ENCODE results near the gene ADAMTSL3. TPM values are rescaled to one million over a fixed set of nuclear protein-coding genes. Genes with fewer than 3 reads are reported as not detected.

Gene ADAMTSL3
- total RNA-seq, 2 donors from 2014 or later, result not detected

DNA sequence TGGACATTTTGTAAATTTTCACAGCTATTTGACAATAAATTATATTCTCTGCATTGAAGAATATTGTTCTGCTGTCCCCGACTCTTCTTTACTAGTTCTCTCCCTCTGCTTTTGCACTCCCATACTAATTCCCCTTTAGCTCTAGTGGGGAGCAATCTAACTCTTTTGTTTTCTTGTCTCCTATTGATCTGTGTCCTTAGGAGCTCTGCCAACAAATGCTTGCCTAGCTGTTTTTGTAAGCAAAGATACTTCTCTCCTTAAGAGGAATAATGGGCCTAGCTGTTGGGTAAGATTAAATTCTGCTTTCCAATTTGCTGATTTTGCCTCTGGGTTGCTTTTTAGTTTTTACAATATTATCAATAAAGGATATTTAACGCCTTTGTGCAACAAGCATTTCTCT is 17.7 kb downstream of the ADAMTSL3 start:
- DNase-seq (ENCODE audit: low spot score), result no peak
- Mint-ChIP-seq H3K4me1 (ENCODE audit: low read depth in 2 of 2) (peaks cover 0 to 5% of the 10 kb centered on the region in 2 donors), H3K4me3 (no peak overlapping the region), H3K9me3 (no peaks in the 10 kb centered on the region), H3K27ac (no peak overlapping the region), H3K36me3 (peaks cover 6% of the 10 kb centered on the region), H3K27me3 (no peaks in the 10 kb centered on the region)
- ATAC-seq, result no peak

DNA sequence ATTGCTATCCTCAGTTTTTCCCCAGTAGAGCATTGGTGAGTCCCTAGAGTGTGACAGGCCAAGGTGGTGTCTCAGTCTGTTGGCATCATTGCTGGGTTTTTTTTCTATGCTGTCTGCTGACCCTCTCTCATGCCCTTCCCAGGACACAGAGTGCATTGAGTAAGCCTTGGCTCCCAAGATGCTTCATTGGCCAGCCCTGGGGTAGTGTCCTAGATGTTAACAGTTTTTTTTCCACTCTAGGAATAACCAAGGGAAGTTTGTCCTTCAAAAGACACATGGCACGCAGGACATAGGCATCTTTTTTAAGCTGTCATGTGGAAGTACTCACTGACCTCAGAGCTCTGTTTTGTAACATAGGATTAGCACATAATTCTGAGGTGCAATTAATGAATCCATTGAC is 19.5 kb downstream of the ADAMTSL3 start:
- H3K27me3 Mint-ChIP-seq, result no peaks in the 10 kb centered on the region
- peaks cover 4% of the 10 kb centered on the region for H3K9me3 Mint-ChIP-seq
- DNase-seq (ENCODE audit: low spot score) (no peak), ATAC-seq (no peak)
- no peak overlapping the region for H3K4me3 Mint-ChIP-seq
- H3K27ac Mint-ChIP-seq, result no peak overlapping the region
- H3K4me1 Mint-ChIP-seq (ENCODE audit: low read depth in 2 of 2), result peaks cover 0 to 5% of the 10 kb centered on the region in 2 donors
- peaks cover 6% of the 10 kb centered on the region for H3K36me3 Mint-ChIP-seq

DNA sequence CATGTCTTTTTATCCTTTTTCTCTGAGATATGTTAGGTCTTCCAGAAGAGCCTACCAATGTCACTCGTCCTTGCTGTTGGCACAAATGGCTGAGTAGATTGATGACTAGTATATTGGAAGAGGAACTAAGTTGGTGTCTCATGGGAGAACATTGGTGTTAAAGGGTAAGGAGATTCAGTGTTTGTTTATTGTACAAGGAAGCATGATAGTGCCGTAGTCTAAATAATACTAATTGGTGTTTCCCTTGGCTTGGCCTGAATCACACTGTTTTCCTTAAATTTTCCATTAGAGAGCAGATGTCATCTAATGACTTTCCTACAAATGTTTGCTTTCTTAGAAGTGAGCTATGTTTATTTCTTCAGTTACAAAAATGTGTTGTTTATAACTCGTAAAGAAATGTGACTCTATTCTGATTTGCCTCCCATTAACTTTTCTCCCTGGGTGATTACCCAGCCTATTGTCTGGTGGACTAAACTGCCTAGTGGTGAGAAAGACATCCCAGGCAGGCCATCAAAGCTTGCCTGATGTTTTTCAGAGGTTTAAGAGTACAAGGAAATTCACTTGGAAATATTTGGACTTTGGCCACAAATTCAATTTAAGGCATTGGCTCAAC is 28.7 kb downstream of the ADAMTSL3 start:
- H3K27me3 Mint-ChIP-seq, result peaks cover 9 to 38% of the 10 kb centered on the region in 2 donors
- no peaks in the 10 kb centered on the region for H3K4me1 Mint-ChIP-seq (ENCODE audit: low read depth in 2 of 2)
- no peak overlapping the region for H3K27ac Mint-ChIP-seq
- no peaks in the 10 kb centered on the region for H3K36me3 Mint-ChIP-seq
- H3K4me3 Mint-ChIP-seq, result no peak overlapping the region
- peaks cover 4% of the 10 kb centered on the region for H3K9me3 Mint-ChIP-seq
- no peak for ATAC-seq
- DNase-seq (ENCODE audit: low spot score), result no peak

DNA sequence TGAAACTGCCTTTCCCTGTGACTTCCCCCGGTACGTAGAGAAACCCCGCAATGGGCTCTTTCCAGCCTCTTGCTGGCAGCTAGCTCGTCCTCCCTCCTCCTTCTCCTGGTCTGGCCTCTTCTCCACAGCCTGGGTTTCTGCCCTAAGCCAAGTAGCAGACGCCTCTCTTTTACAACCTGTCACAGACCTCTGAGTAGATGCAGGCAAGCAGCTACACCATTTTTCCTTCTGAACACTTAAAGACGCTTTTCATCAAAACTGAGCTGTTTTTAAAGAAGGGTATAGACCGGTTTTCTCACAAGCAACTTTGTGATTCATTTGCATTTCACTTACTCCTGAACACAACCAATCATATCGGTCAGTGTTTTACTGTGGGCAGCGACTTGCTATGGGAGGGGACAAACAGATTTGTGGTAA is 32.0 kb downstream of the ADAMTSL3 start:
- H3K4me1 Mint-ChIP-seq (ENCODE audit: low read depth in 2 of 2), result no peaks in the 10 kb centered on the region
- H3K36me3 Mint-ChIP-seq, result no peaks in the 10 kb centered on the region
- no peak for DNase-seq (ENCODE audit: low spot score)
- H3K27me3 Mint-ChIP-seq, result peaks cover 15 to 48% of the 10 kb centered on the region in 2 donors
- H3K27ac Mint-ChIP-seq, result no peak overlapping the region
- peaks cover 6% of the 10 kb centered on the region for H3K9me3 Mint-ChIP-seq
- H3K4me3 Mint-ChIP-seq, result no peak overlapping the region
- no peak for ATAC-seq

DNA sequence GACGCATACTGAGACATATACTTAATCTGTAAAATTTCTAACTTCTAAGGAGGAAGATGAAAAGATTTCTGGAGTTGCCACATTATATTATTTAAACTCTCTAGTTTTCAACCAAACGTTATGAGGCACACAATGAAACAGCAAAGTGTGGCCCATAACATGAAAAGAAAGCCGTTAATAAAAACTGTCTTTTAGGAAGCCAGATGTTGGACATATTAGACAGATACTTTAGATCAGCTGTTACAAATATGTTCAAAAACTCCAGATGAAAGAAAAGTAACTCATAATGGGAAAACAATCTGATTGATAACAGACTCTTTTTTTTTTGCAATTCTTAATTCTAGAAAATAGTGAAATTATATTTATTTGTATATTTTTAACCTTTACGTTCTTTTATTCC is 34.3 kb downstream of the ADAMTSL3 start:
- Mint-ChIP-seq H3K4me1 (ENCODE audit: low read depth in 2 of 2) (no peaks in the 10 kb centered on the region), H3K4me3 (no peak overlapping the region), H3K27ac (no peak overlapping the region), H3K9me3 (peaks cover 6% of the 10 kb centered on the region), H3K36me3 (no peaks in the 10 kb centered on the region), H3K27me3 (peaks cover 17 to 45% of the 10 kb centered on the region in 2 donors)
- DNase-seq (ENCODE audit: low spot score), result no peak
- no peak for ATAC-seq

DNA sequence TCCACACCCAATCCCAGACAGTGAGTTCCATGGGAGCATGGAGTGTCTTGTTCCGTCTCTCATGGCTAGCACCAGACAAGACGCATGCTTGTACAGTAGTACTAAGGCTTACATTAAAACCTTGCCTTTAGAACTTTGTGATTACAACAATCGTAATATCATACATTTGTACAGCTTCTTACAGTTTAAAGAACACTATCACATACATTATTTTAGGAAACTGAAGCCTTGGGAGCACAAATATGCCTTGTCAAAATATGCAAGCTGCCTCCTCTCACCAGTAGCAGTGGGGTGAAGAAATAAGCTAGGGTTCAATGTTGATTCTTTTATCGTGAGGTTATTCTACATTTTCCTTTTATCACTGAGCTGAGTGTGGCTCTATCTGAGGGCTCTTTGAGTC is 36.8 kb downstream of the ADAMTSL3 start:
- Mint-ChIP-seq H3K27ac (no peak overlapping the region), H3K4me1 (ENCODE audit: low read depth in 2 of 2) (peaks cover 0 to 6% of the 10 kb centered on the region in 2 donors), H3K9me3 (peaks cover 6% of the 10 kb centered on the region), H3K36me3 (no peaks in the 10 kb centered on the region), H3K4me3 (no peak overlapping the region), H3K27me3 (peaks cover 20 to 36% of the 10 kb centered on the region in 2 donors)
- ATAC-seq (no peak), DNase-seq (ENCODE audit: low spot score) (no peak)

DNA sequence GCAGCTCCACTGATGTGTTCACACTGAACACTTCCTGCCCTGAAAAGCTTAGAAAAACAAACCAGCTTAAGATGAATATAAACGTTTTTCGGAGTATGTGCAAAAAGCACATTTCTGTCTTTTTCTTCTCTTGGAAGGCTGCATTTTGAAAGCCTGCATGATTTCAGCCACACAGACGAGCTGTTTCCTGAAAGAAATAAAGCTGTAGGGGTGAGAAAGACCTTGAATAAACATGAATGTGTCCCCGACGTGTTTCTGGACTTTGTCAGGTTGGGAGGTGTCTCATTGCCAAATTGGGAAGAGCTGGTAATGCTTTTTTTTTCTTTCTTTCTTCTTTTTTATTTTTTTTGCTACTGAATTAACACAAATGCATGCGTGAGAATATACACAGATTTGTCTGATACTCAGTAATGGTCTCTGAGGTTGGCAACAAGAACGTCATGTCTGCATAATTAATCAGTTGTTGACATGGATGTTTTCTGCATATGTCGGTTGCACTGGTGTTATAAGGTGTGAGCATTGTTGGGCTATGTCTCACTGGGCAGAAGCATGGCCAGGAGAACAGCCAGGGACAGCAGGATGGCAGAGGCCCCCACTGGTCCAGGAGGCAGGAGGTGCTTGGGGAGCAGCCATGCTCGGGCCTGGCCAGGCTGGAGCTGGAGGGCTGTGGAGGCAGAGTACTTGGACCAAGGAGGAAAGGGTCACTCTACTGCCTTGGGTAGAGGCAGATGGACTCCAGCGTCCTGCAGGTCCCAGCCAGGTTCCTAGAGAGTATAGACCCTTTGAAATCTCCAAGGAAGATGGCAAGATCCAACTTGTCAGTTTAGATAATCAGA is 39.0 kb downstream of the ADAMTSL3 start:
- peaks cover 11 to 22% of the 10 kb centered on the region in 2 donors for H3K27me3 Mint-ChIP-seq
- no peak for DNase-seq (ENCODE audit: low spot score)
- no peak overlapping the region for H3K4me3 Mint-ChIP-seq
- H3K4me1 Mint-ChIP-seq (ENCODE audit: low read depth in 2 of 2), result peaks cover 0 to 6% of the 10 kb centered on the region in 2 donors
- H3K9me3 Mint-ChIP-seq, result peaks cover 6% of the 10 kb centered on the region
- H3K36me3 Mint-ChIP-seq, result no peaks in the 10 kb centered on the region
- peak in 1 of 2 donors; percentile 46 for ATAC-seq
- H3K27ac Mint-ChIP-seq, result no peak overlapping the region

DNA sequence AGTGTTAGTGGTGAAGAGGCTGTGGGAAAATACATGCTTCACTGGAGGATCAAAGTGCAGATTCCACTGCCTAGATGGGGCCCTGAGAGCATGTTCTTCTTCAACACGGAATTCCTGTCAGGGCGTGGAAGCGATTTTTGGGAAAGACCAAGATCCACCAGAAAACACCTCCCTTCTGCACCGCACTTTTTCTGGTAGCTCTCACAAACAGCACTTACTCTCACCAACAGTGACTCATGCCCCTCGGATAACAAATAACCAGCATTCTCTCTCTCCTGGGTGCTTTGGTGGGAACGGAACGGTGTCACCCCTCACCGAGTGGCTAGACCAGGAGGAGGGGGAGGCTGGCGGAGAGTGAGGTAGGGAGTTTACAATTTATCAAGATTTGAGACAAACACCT is 40.1 kb downstream of the ADAMTSL3 start:
- DNase-seq (ENCODE audit: low spot score) (no peak), ATAC-seq (no peak)
- H3K27ac Mint-ChIP-seq, result no peak overlapping the region
- H3K27me3 Mint-ChIP-seq, result peaks cover 11 to 22% of the 10 kb centered on the region in 2 donors
- H3K4me1 Mint-ChIP-seq (ENCODE audit: low read depth in 2 of 2), result peaks cover 0 to 6% of the 10 kb centered on the region in 2 donors
- H3K4me3 Mint-ChIP-seq, result no peak overlapping the region
- H3K9me3 Mint-ChIP-seq, result peaks cover 11% of the 10 kb centered on the region
- no peaks in the 10 kb centered on the region for H3K36me3 Mint-ChIP-seq

DNA sequence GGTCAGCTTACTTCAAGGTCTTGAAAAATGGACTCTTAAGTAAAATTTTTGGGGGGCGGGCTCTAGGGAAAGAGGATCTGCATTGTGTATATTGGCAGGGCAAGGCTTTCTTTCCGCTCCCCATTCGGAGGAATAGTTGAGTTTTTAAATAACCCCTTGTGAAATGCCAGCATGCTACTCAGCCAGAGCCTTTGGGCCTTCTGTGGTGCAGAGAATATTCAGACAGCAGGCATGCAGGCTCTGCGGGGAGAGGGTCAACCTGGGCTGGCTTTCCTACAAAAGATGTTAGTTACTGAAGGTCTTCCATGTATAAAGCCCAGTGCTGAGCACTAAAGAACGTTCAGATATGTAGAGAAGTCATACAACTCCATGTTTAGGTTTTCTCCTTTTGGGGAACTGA is 40.6 kb downstream of the ADAMTSL3 start:
- ATAC-seq (no peak), DNase-seq (ENCODE audit: low spot score) (no peak)
- H3K27ac Mint-ChIP-seq, result no peak overlapping the region
- peaks cover 11 to 21% of the 10 kb centered on the region in 2 donors for H3K27me3 Mint-ChIP-seq
- H3K4me3 Mint-ChIP-seq, result no peak overlapping the region
- H3K4me1 Mint-ChIP-seq (ENCODE audit: low read depth in 2 of 2), result peaks cover 0 to 6% of the 10 kb centered on the region in 2 donors
- peaks cover 15% of the 10 kb centered on the region for H3K9me3 Mint-ChIP-seq
- H3K36me3 Mint-ChIP-seq, result no peaks in the 10 kb centered on the region

DNA sequence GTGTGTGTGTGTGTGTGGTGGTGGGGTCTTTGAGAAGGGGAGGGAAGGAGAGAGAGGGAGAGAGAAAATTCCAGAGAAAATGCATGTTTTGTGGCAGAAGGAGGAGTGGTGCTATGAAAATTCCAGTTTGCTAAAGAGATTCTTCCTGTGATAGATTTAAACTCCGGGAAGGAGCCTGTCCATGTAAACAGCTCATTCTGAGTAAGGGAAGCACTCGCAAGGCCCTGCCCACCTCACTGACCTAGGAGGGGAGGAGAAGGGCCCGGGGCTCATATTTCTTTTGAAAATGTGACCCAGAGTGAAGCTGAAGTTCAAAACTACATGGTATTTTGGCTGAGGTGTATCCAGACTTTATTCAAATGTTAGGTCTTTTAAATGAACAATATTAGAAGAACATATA is 41.3 kb downstream of the ADAMTSL3 start:
- ATAC-seq, result no peak
- Mint-ChIP-seq H3K27ac (no peak overlapping the region), H3K27me3 (peaks cover 11 to 14% of the 10 kb centered on the region in 2 donors), H3K4me3 (no peak overlapping the region), H3K9me3 (peaks cover 15% of the 10 kb centered on the region), H3K4me1 (ENCODE audit: low read depth in 2 of 2) (peaks cover 0 to 6% of the 10 kb centered on the region in 2 donors), H3K36me3 (no peaks in the 10 kb centered on the region)
- DNase-seq (ENCODE audit: low spot score), result no peak

DNA sequence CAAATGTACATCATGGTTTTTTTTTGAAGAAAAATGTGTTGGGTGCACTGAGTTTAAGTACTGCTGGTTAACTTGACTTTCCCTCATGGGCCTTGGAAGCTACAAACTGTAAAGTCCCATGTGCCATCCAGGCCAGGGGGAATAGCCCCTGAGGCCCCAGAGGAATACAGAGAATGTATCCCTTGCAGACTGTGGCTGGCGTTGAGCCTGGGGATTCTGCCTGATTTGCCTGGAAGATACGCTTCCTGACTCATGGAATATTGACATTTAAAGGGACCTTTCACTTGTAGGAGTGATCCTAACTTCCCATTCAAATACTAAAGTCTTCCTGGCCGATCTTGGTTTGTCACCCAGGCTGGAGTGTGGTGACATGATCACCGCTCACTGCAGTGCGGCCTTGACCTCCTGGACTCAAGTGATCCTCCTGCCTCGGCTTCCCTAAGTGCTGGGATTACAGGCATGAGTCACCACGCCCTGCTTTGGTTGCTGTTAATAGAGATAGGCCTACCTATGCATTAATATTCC is 42.0 kb downstream of the ADAMTSL3 start:
- Mint-ChIP-seq H3K27ac (no peak overlapping the region), H3K4me1 (ENCODE audit: low read depth in 2 of 2) (peaks cover 0 to 6% of the 10 kb centered on the region in 2 donors), H3K27me3 (peaks cover 7 to 8% of the 10 kb centered on the region in 2 donors), H3K9me3 (peaks cover 11% of the 10 kb centered on the region), H3K36me3 (no peaks in the 10 kb centered on the region), H3K4me3 (no peak overlapping the region)
- ATAC-seq (no peak), DNase-seq (ENCODE audit: low spot score) (no peak)

DNA sequence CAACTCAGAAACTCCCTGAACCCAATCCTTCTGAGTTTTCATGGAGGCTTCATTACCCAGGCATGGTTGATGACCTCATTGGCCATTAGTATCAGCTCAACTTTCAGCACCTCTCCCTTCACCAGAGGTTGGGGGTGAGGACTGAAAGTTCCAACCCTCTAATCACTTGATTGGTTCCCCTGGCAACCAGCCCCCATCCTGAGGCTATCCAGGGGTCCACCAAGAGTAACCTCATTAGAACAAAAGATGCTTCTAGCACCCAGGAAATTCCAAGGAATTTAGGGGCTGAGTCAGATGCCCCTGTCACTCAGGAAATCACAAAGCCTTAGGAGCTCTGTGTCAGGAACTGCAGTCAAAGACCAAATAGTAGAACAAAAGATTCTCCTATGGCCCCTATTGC is 43.8 kb downstream of the ADAMTSL3 start:
- ATAC-seq (no peak), DNase-seq (ENCODE audit: low spot score) (no peak)
- Mint-ChIP-seq H3K4me1 (ENCODE audit: low read depth in 2 of 2) (peaks cover 0 to 6% of the 10 kb centered on the region in 2 donors), H3K4me3 (no peak overlapping the region), H3K36me3 (no peaks in the 10 kb centered on the region), H3K9me3 (peaks cover 11% of the 10 kb centered on the region), H3K27ac (no peak overlapping the region), H3K27me3 (peaks cover 7 to 8% of the 10 kb centered on the region in 2 donors)

DNA sequence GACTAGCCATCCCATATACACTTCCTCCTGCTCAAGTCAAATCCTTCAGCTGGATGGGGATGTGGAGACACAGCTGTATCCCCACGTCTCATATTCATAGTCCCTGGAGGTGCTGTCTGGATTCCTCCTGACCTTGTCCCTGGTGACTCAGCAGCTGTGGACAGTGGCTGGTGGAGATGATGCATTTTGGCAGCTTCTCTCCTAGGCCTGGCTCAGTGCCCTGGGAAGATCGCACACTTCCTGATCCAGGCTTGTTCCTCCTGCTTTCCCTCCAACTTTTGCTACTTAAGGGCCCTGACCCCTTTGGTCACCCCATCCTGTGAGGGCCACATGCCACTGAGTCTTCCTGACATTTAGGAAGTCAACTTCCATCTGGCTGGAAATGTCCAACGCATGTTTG is 44.4 kb downstream of the ADAMTSL3 start:
- no peak overlapping the region for H3K4me3 Mint-ChIP-seq
- peaks cover 5 to 8% of the 10 kb centered on the region in 2 donors for H3K27me3 Mint-ChIP-seq
- H3K4me1 Mint-ChIP-seq (ENCODE audit: low read depth in 2 of 2), result peaks cover 0 to 6% of the 10 kb centered on the region in 2 donors
- no peak overlapping the region for H3K27ac Mint-ChIP-seq
- no peaks in the 10 kb centered on the region for H3K36me3 Mint-ChIP-seq
- peaks cover 11% of the 10 kb centered on the region for H3K9me3 Mint-ChIP-seq
- DNase-seq (ENCODE audit: low spot score) (no peak), ATAC-seq (no peak)

DNA sequence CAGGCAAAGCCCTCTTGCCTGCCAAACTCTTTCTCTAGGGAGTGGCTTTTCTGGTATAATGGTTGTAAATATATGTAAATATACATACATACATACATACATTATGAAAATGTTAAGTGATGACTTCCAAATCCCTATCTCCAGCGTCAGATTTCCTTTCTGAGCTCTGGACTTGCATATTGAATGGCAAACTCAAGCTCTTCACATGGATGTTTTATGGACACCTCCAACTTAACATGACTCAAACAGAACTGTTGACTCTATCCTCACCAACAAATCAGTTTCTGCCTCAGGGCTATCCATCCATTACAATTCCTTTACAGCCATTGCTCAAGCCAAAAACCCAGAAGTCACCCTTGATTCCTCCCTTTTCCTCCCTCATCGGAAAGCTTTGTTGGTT is 45.1 kb downstream of the ADAMTSL3 start:
- H3K27ac Mint-ChIP-seq, result no peak overlapping the region
- H3K4me1 Mint-ChIP-seq (ENCODE audit: low read depth in 2 of 2), result peaks cover 0 to 6% of the 10 kb centered on the region in 2 donors
- no peak overlapping the region for H3K4me3 Mint-ChIP-seq
- ATAC-seq, result no peak
- DNase-seq (ENCODE audit: low spot score), result no peak
- H3K9me3 Mint-ChIP-seq, result peaks cover 11% of the 10 kb centered on the region
- H3K36me3 Mint-ChIP-seq, result no peaks in the 10 kb centered on the region
- peaks cover 5 to 8% of the 10 kb centered on the region in 2 donors for H3K27me3 Mint-ChIP-seq
